ENCODE measurements around the gene ADGRE1. TPM values are rescaled to one million over a fixed set of nuclear protein-coding genes. Genes with fewer than 3 reads are reported as not detected.
"Not testable (repeated sequence)": the region's sequence is repeated elsewhere in the genome, so short reads cannot be mapped to it uniquely, and the experiment has no call there.

Gene ADGRE1
- total RNA-seq (2014; rRNA removed; shearing (Covaris generic)): 11.5 and 15.8 TPM in 2 replicates

GRCh38 chr19:6887316-6887715 lies at the start of gene ADGRE1:
TSS of gene ADGRE1 (plus strand) at chr19:6887579. CDS start at chr19:6887609, 30 bp downstream.
- no peak for DNase-seq (ENCODE audit: low read depth)

GRCh38 chr19:6838062-6838655 lies 49.2 kb upstream of the ADGRE1 start:
- no peak for DNase-seq (ENCODE audit: low read depth)

- DNase-seq (ENCODE audit: low read depth): no peak
Observed at GRCh38 chr19:6842871-6843607, 44.3 kb upstream of the ADGRE1 start.

GRCh38 chr19:6847828-6848200 lies 39.6 kb upstream of the ADGRE1 start:
- no peak for DNase-seq (ENCODE audit: low read depth)

GRCh38 chr19:6848986-6849385 lies 38.4 kb upstream of the ADGRE1 start:
- no peak for DNase-seq (ENCODE audit: low read depth)

GRCh38 chr19:6849876-6850275 lies 37.5 kb upstream of the ADGRE1 start:
- no peak for DNase-seq (ENCODE audit: low read depth)

- no peak for DNase-seq (ENCODE audit: low read depth)
Observed at GRCh38 chr19:6851359-6851758, 36.0 kb upstream of the ADGRE1 start.

GRCh38 chr19:6852001-6852400 lies 35.4 kb upstream of the ADGRE1 start:
- DNase-seq (ENCODE audit: low read depth): no peak

- no peak for DNase-seq (ENCODE audit: low read depth)
Observed at GRCh38 chr19:6853868-6854267, 33.5 kb upstream of the ADGRE1 start.

GRCh38 chr19:6854758-6855157 lies 32.6 kb upstream of the ADGRE1 start:
- DNase-seq (ENCODE audit: low read depth): no peak

- no peak for DNase-seq (ENCODE audit: low read depth)
Observed at GRCh38 chr19:6856749-6857372, 30.5 kb upstream of the ADGRE1 start.

- DNase-seq (ENCODE audit: low read depth): no peak
Observed at GRCh38 chr19:6861683-6862286, 25.6 kb upstream of the ADGRE1 start.

GRCh38 chr19:6862673-6863078 lies 24.7 kb upstream of the ADGRE1 start:
- peak; percentile 92 for DNase-seq (ENCODE audit: low read depth)

- DNase-seq (ENCODE audit: low read depth): no peak
Observed at GRCh38 chr19:6864325-6864940, 22.9 kb upstream of the ADGRE1 start.

GRCh38 chr19:6865849-6866248 lies 21.5 kb upstream of the ADGRE1 start:
- no peak for DNase-seq (ENCODE audit: low read depth)

GRCh38 chr19:6866741-6867151 lies 20.6 kb upstream of the ADGRE1 start:
- DNase-seq (ENCODE audit: low read depth): peak; percentile 78

GRCh38 chr19:6868351-6868750 lies 19.0 kb upstream of the ADGRE1 start:
- no peak for DNase-seq (ENCODE audit: low read depth)

GRCh38 chr19:6869151-6869882 lies 18.1 kb upstream of the ADGRE1 start:
- not testable (repeated sequence) for DNase-seq (ENCODE audit: low read depth)

- no peak for DNase-seq (ENCODE audit: low read depth)
Observed at GRCh38 chr19:6873708-6874431, 13.5 kb upstream of the ADGRE1 start.

GRCh38 chr19:6875218-6875617 lies 12.2 kb upstream of the ADGRE1 start:
- no peak for DNase-seq (ENCODE audit: low read depth)

- no peak for DNase-seq (ENCODE audit: low read depth)
Observed at GRCh38 chr19:6876748-6877147, 10.6 kb upstream of the ADGRE1 start.
